Psoas muscle (tissue), 8 donors: ENCODE measurements around the gene NEURL1B. TPM values are rescaled to one million over a fixed set of nuclear protein-coding genes. Genes with fewer than 3 reads are reported as not detected.

ENCODE experiments used
- ATAC-seq, 4 donors: fragments of 200-7000 bp; cut with Tn5 transposase; one replicate each; pipeline ENCODE4 v1.9.1; 2020; ENCODE audit warnings: moderate library complexity in 3 of 4, mild to moderate bottlenecking in 2 of 4
- DNase-seq, 2 donors: peaks; one replicate each; pipeline ENCODE4 v3.0.0-alpha.2; 2020
- H3K27ac ChIP-seq: fragments of 200-600 bp; one replicate; pipeline ENCODE4 v1.8.0; 2022
- H3K27me3 ChIP-seq, 3 donors: fragments of 200-600 bp in 1 of 3; one replicate each; pipeline versions ENCODE4 v1.6.1 to v1.8.0; 2013 to 2022; ENCODE audit warnings: low read length in 2 of 3, mild to moderate bottlenecking in 2 of 3, moderate library complexity in 1 of 3; ENCODE audit not compliant: insufficient read depth in 3 of 3
- H3K36me3 ChIP-seq, 2 donors: fragments of 200-600 bp in 1 of 2; one replicate each; pipeline versions ENCODE4 v1.6.1 to v1.8.0; 2013 to 2022; ENCODE audit warnings: low read depth in 1 of 2, mild to moderate bottlenecking in 1 of 2, moderate library complexity in 1 of 2; ENCODE audit not compliant: insufficient read depth in 1 of 2
- H3K4me1 ChIP-seq: fragments of 200-600 bp; one replicate; pipeline ENCODE4 v1.8.0; 2022
- H3K4me3 ChIP-seq: fragments of 200-600 bp; one replicate; pipeline ENCODE4 v1.8.0; 2022; ENCODE audit warnings: mild to moderate bottlenecking
- H3K9me3 ChIP-seq: fragments of 200-600 bp; one replicate; pipeline ENCODE4 v1.8.0; 2022
- WGBS, 3 donors: extraction: QIAGEN DNeasy Blood & Tissue Kit; methylation state at CpG; one replicate each; pipeline versions ENCODE4 v1.1.6 to v1.1.7; 2013; 5-methylcytosine and 5-hydroxymethylcytosine counted together
- intact Hi-C, 2 donors: fragments of 100-400 bp; cut with DNase I; formaldehyde crosslinking; loops; one replicate each; pipeline versions ENCODE4 v1.11.0 to v1.14.2; 2022
- polyA plus RNA-seq, 3 donors: library from polyadenylated mRNA; stranded (reverse); fragments of 200-250 nt; gene quantifications; one replicate each; pipeline ENCODE4 v1.2.3, GENCODE V29; 2013
- total RNA-seq, 4 donors: library from RNA; stranded (reverse); fragmentation: NEBNext Ultra II Directional in 2 of 4; extraction: Animal tissue kit (Norgen Biotek cat#: 25700) in 2 of 4; gene quantifications; one replicate each; pipeline versions ENCODE4 v1.2.1 to v1.2.4, GENCODE V29; 2021 to 2023
- TF ChIP-seq, protein P1 (sequence below): fragments of 200-600 bp; IDR thresholded peaks from one replicate; pipeline ENCODE4 v1.8.0; 2022; ENCODE audit warnings: antibody characterized with exemption
- donor health status: healthy with polysubstance abuse.
- donor health status: DM: no; HTN: no; CAD: no; lungs with moderate emphysema.
- donor health status: Bipolar disorder and iron deficiency.
- donor health status: healthy.
- donor health status: DM: yes; HTN: yes; CAD: no.
- donor health status: DM: no; HTN: no; CAD: no.
- donor health status: DM: no; HTN: no; CAD: no.
- donor health status: DM: yes; HTN: yes; CAD: no.

Gene NEURL1B
- total and polyA plus RNA-seq, 7 donors = 8.0 to 20.4 (median 13.7) TPM

DNA sequence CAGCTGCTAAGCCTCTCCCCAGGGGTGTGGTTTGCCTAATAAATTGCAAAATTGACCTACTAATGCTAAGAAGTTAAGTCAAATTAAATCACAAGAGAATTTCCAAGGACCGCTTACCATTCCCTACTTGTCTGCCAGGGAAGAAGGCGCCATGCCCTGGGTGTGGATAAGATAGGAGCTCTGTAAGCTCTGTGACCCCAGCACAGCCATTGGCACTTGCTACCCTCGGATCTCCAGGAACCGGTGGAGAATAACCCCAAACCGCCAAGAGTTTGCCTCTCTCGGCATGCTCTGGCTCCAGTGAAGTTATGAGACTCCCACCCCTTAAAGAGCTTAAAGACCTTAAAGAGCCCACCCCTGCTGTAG is 58.9 kb downstream of the NEURL1B start:
- Histone ChIP-seq H3K36me3 (no peaks in the 10 kb centered on the region), H3K4me1 (peaks cover 9% of the 10 kb centered on the region), H3K4me3 (no peak overlapping the region), H3K27me3 (no peaks in the 10 kb centered on the region), H3K27ac (no peak overlapping the region), H3K9me3 (no peaks in the 10 kb centered on the region)
- ATAC-seq (no peak), DNase-seq (peak in 1 of 2 donors; percentile 67)
- WGBS, 3 donors = 39 to 59% (median 51%) methylated on average over 6 of the region's 6 CpGs
- TF ChIP-seq, protein P1, sequence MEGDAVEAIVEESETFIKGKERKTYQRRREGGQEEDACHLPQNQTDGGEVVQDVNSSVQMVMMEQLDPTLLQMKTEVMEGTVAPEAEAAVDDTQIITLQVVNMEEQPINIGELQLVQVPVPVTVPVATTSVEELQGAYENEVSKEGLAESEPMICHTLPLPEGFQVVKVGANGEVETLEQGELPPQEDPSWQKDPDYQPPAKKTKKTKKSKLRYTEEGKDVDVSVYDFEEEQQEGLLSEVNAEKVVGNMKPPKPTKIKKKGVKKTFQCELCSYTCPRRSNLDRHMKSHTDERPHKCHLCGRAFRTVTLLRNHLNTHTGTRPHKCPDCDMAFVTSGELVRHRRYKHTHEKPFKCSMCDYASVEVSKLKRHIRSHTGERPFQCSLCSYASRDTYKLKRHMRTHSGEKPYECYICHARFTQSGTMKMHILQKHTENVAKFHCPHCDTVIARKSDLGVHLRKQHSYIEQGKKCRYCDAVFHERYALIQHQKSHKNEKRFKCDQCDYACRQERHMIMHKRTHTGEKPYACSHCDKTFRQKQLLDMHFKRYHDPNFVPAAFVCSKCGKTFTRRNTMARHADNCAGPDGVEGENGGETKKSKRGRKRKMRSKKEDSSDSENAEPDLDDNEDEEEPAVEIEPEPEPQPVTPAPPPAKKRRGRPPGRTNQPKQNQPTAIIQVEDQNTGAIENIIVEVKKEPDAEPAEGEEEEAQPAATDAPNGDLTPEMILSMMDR = no peak
- intact Hi-C loops = loop anchor here (5.0 kb wide), 2 partner anchors 58 to 238 kb away; partner anchors contain the start of gene NEURL1B (in 1 of the 2)

DNA sequence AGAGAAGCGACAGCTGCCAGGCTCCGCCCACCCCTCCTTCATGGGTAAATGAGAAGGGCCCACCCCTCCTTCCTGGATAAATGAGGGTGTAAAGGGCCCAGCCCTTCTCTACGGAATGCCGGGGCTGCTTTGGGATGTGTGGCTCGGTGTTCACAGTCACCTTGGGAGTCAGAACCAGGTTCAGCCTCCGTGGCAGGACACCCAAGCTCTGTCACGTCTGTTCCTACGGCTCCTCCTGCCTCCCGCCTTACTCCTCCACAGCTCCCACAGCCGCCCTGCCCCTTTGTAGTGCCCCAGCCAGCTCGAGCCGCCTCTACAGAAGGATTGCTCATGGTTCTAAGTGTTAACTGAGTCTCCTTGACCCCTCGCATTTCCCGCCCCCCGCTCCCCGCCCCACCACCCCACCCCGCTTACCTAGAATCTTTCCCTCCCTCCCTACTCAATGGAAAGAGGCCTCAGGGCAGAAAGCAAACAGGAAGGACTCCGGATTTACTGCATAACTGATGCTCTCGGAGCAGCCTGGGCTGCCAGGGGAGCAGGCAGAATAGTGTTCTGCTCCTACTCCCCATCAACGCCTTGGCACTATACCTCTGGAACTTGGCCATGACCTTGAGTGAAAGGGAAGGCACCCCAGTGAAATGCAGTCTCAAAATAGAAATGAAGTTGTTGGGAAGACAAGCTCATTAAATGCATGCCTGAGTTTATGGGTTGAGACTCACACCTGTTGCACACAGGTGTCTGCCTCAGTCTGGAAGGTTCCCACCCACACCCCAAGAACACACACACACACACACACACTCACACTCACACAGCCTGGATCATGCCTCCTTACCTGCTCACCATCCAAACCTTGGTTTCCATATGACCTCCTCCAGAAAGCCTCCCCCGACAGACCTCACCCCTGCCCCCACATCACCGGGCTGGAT is 59.6 kb downstream of the NEURL1B start:
- intact Hi-C loops = no loop called here
- ATAC-seq = no peak

DNA sequence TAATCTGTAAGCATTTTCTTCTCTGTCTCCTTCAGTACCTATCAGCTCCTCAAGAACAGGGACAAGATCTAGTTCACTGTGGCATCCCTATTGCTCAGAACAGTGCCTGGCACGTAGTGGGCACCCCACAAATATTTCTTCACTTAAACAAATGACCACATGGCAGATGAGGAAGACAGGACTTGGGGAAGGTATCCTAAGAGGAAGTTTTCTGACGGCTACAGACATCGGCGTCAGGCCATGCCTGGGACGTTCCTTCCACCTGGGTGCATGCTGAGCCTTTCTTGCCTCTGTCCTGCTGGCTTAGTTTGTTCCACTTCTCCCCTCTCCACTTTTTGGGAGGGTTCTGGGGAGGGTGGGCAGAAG is 60.2 kb downstream of the NEURL1B start:
- DNase-seq (peak in 1 of 2 donors; percentile 23), ATAC-seq (no peak)
- H3K9me3 ChIP-seq = no peaks in the 10 kb centered on the region
- no peak overlapping the region for H3K4me3 ChIP-seq
- TF ChIP-seq, protein P1 = no peak
- H3K27me3 ChIP-seq = peaks cover 0 to 4% (median 0%) of the 10 kb centered on the region in 3 donors
- peaks cover 9% of the 10 kb centered on the region for H3K4me1 ChIP-seq
- H3K36me3 ChIP-seq = no peaks in the 10 kb centered on the region
- no peak overlapping the region for H3K27ac ChIP-seq
- 69 to 87% (median 76%) methylated on average over 5 of the region's 5 CpGs for WGBS, 3 donors
- intact Hi-C loops = no loop called here

More for the DNA sequence above, 59.6 kb downstream of the NEURL1B start:
- Histone ChIP-seq H3K27me3 (peaks cover 0 to under 1% (median 0%) of the 10 kb centered on the region in 3 donors), H3K27ac (no peak overlapping the region), H3K9me3 (no peaks in the 10 kb centered on the region), H3K4me3 (no peak overlapping the region), H3K4me1 (peaks cover 9% of the 10 kb centered on the region), H3K36me3 (no peaks in the 10 kb centered on the region)
- TF ChIP-seq, protein P1 = no peak
- DNase-seq = peak in 1 of 2 donors; percentile 17
- 43 to 47% (median 44%) methylated on average over 19 to 22 of the region's 22 CpGs for WGBS, 3 donors

DNA sequence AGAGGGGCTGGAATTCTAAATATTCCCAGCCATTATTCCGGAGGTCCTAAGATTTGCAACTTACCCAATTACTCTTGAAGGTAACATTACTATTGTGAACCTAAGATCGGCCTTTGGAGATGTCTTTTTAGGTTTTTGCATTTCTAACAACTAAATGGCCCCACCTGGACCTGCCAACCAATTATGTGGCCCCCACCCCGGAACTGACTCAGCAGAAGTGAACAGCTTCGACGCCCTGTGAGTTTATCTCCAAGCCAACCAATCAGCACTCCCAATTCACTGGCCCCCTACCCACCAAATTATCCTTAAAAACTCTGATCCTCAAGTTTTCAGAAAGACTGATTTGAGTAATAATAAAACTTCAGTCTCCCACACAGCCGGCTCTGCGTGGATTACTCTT is 62.9 kb downstream of the NEURL1B start:
- Histone ChIP-seq H3K4me3 (no peak overlapping the region), H3K36me3 (no peaks in the 10 kb centered on the region), H3K9me3 (no peaks in the 10 kb centered on the region), H3K4me1 (no peaks in the 10 kb centered on the region), H3K27ac (no peak overlapping the region), H3K27me3 (peaks cover 0 to 4% (median 0%) of the 10 kb centered on the region in 3 donors)
- WGBS, 3 donors = 90 to 98% (median 91%) methylated on average over 7 of the region's 7 CpGs
- ATAC-seq (no peak), DNase-seq (no peak)
- intact Hi-C loops = no loop called here
- TF ChIP-seq, protein P1 = no peak
